GM18868 (cell line): ENCODE data around the gene SPIN1.

Experiments
- ATAC-seq: cut with Tn5 transposase; IDR thresholded peaks from one replicate; pipeline ENCODE4 v1.9.1; 2021; ENCODE audit warnings: mild to moderate bottlenecking, moderate library complexity; ENCODE audit not compliant: unreplicated experiment

The SPIN1 gene

GRCh38 chr9:88387552-88388202 is 567 bp upstream of the SPIN1 start:
- ATAC-seq: peak; percentile 8

GRCh38 chr9:88388886-88389605 is 802 bp downstream of the SPIN1 start:
- ATAC-seq: peak; percentile 22

- ATAC-seq: no peak
Measured at GRCh38 chr9:88390371-88390990, 2.2 kb downstream of the SPIN1 start.

- ATAC-seq: no peak
Measured at GRCh38 chr9:88391236-88391635, 3.0 kb downstream of the SPIN1 start.

GRCh38 chr9:88391921-88392320 is 3.7 kb downstream of the SPIN1 start:
- no peak for ATAC-seq

- ATAC-seq: no peak
Measured at GRCh38 chr9:88392549-88392948, 4.3 kb downstream of the SPIN1 start.

- ATAC-seq: no peak
Measured at GRCh38 chr9:88396836-88397577, 8.8 kb downstream of the SPIN1 start.

GRCh38 chr9:88398016-88398415 is 9.8 kb downstream of the SPIN1 start:
- no peak for ATAC-seq

GRCh38 chr9:88399966-88400365 is 11.7 kb downstream of the SPIN1 start:
- no peak for ATAC-seq

- no peak for ATAC-seq
Measured at GRCh38 chr9:88403340-88403739, 15.1 kb downstream of the SPIN1 start.

GRCh38 chr9:88406051-88406450 is 17.8 kb downstream of the SPIN1 start:
- ATAC-seq: no peak

GRCh38 chr9:88411471-88411870 is 23.2 kb downstream of the SPIN1 start:
- no peak for ATAC-seq

- ATAC-seq: no peak
Measured at GRCh38 chr9:88414298-88414697, 26.1 kb downstream of the SPIN1 start.

GRCh38 chr9:88418025-88418424 is 29.8 kb downstream of the SPIN1 start:
- no peak for ATAC-seq

- no peak for ATAC-seq
Measured at GRCh38 chr9:88418715-88419540, 30.7 kb downstream of the SPIN1 start.

- ATAC-seq: no peak
Measured at GRCh38 chr9:88420227-88420626, 32.0 kb downstream of the SPIN1 start.

- no peak for ATAC-seq
Measured at GRCh38 chr9:88421348-88421747, 33.1 kb downstream of the SPIN1 start.

- no peak for ATAC-seq
Measured at GRCh38 chr9:88425538-88425950, 37.3 kb downstream of the SPIN1 start.

GRCh38 chr9:88426651-88427050 is 38.4 kb downstream of the SPIN1 start:
- no peak for ATAC-seq

GRCh38 chr9:88429595-88430430 is 41.6 kb downstream of the SPIN1 start:
- no peak for ATAC-seq
